ENCODE measurements around the gene DPP10. TPM values are rescaled to one million over a fixed set of nuclear protein-coding genes. Genes with fewer than 3 reads are reported as not detected.

Gene DPP10
- total RNA-seq, 2 experiments from 2014 or later = not detected

DNA sequence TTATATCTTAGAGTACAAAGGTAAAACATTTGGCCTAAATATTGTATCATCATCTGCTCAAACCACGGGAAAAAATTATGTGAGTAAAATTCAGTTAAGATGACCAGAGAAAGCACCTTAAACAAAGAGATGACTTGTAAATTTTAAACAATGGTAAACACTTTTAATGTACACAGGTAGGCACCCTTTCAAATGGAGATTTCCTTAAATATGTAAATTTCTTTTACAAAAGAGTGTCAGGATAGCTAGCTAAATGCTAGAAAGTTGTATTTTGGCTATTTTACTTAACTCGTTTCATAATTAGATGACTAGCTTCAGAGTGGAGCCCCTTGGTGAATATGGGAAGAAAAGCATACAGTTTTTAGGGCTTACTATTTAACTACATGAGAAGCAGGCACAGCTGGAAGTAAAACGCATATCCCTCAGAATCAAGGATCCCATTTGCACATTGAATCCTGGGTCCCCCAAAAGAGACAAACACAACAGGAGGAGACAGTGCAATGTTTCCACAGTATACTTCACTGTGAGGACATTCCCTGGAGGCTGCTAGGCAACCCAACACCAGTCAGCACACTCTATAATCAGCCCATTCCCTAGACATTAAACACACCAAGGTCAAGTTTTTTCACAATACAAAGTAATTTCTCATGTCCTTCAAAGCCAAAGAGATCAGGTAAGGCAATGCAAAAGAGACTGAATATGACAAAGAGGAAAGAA is 1154.4 kb downstream of the DPP10 start:
- CTCF ChIA-PET = no interaction called here

DNA sequence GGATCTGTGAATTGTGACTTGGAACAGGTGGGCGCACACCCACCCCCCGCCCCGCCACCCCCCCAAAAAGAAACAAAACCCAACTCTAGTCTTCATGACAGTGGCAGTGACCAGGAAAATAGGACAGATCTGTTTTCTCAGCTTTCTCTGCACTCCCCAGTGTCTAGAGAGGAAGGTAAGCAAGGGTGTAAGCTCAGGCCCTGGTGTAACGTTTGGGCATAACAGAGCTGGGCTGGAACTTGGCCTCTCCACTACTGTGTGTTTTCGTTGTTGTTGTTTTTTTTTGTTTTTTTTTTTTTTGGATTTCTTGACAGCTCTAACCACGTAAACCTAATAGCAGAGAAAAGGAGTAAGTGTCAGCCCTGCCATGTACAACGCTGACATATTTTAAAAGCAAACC is 1160.8 kb downstream of the DPP10 start:
- POLR2A ChIA-PET = no interaction called here
- CTCF ChIA-PET = no interaction called here

More for the DNA sequence above, 1154.4 kb downstream of the DPP10 start:
- POLR2A ChIA-PET = no interaction called here

DNA sequence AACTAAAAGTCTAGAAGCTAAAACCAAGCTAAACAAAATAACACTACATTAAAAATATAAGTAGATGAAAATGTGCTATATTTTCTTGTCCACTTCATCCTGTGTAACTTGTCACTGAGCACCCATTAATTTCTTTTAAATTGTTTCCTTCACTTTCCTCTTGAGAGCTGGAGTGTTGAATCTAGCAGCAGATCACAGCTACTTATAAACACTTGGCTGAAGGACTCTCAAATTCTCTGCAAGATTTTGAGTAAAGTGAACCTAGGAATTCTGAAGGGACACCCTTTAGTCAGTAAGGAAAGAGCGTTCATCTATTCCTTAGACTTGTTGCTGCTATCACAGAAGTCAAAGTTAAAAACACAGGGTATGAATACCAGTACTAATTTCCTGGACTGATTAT is 1163.9 kb downstream of the DPP10 start:
- POLR2A ChIA-PET = no interaction called here
- CTCF ChIA-PET = no interaction called here

DNA sequence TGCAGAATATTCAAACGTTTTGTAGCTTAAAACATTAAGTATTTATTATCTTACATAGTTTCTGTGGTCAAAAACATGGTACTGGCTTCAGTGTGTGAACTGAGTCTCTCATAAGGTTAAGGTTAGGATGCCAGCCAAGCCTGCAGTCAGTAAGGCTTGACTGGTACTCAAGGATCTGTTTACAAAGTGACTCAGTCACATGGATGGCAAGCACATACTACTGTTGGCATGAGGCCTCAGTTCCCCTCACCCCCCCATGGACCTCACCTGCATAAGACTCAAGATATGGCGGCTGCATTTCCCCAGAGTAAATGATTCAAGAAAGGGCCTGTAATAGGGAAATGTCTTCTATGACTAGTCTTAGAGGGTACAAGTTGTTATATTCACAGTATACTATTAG is 1167.5 kb downstream of the DPP10 start:
- ChIA-PET POLR2A (no interaction called here), CTCF (no interaction called here)

DNA sequence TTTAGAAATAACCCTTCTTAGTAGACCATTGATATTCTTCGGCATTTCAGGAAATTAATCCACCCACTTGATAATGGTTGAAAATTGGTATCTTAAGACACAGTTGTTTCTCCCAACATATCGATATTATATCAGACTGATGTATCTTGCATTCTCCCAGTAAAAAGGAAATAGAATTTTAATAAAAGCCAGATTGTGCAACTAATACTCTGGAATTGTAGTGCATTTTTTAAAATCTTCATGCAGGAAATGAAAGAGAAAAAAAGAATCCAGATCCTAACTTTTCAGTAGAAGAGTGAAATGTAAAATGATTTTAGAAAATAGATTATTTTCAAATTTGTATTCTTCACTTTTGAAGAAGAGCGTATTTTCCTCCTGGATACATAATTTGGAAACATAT is 1168.4 kb downstream of the DPP10 start:
- CTCF ChIA-PET = no interaction called here
- POLR2A ChIA-PET = no interaction called here

DNA sequence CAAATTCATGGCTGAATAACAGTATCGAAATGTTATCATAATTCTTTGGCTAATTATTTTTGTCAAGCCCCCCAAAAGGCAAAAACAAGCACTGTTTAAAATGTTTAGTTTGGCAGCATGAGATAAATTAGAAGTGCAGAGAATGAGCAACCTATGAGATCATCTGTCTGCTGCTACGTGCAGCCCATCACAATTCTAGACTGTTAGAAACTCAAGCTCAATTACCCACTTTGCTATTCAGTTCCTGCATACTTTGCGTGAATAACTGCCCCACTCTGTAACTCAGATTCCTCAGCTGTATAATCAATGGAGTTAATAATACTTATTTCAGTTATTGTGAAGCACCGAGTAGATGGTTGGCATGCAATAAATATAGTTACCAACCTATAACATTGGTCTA is 1181.9 kb downstream of the DPP10 start:
- POLR2A ChIA-PET = no interaction called here
- CTCF ChIA-PET = no interaction called here

DNA sequence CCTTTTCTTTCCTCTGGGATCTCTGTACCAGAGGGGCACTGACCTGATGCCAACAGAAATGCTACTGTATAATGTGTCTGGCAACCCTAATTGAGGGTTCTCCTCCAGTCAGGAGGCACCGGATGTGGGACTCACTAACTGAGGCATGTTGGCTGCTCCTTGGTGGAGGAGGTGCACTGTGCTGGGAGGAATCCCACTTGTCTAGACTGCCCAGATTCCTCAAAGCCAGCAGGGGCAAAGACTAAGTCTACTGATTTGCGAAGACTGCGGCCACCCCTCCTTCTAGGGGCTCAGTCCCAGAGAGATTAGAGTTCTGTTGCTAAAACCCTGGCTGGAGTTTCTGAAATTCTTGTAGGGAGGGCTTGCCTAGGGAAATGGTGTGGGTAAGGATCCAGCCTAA is 1192.1 kb downstream of the DPP10 start:
- POLR2A ChIA-PET = no interaction called here
- CTCF ChIA-PET = no interaction called here

DNA sequence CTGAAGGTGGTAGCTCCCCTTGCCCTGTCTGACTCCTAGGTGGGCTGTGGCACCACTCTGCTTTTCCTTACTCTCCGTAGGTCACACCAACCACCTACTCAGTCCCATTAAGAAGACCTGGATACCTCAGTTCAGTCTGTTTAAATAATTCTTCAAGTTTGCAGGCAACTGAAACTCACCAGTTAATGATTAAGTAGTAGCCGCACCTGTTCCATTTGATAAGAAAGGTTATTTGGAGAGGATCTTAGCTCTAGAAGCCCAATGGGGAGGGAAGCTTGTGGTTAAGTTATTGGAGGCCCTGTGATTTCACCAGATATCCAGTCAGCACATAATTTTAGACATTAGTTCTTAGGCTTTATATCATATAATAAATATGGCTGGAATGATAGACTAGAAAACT is 1193.0 kb downstream of the DPP10 start:
- CTCF ChIA-PET = no interaction called here
- POLR2A ChIA-PET = no interaction called here

DNA sequence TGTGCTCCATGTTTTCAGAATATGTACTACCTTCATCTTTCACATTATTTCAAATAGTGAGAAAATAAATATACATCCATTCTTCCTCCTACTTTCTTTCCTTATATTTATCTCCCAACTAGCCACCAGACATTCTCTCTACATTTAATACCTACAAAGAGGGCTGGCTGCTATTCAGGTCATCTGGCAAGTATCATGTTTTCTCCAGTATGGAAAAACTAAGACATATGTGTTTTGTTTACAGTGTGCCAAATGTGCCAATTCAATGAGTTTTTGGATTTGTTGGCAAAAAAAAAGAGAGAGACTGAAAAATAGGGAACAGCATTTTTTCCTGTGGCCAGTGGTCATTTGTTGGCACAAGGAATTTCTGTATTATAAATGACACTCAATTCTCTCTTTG is 1207.3 kb downstream of the DPP10 start:
- ChIA-PET POLR2A (no interaction called here), CTCF (no interaction called here)

DNA sequence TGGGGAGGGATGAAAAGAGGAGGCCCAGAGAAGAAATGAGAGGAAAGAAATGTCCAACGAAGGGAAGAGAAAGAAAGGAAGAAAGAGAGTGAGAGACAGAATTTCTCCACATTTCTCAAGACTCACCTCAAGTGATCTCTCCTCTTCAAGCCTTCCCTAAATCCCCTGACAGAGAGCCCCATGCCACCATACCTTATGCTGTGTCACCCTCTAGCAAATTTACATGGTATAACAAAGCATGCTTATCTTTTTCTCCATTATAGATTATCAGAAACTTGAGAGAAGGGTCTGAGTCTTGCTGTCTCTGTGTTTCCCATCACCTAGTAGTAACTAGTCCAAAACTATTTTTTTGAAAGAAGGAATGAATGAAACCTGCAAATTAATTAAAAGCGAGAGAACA is 1208.4 kb downstream of the DPP10 start:
- CTCF ChIA-PET = no interaction called here

DNA sequence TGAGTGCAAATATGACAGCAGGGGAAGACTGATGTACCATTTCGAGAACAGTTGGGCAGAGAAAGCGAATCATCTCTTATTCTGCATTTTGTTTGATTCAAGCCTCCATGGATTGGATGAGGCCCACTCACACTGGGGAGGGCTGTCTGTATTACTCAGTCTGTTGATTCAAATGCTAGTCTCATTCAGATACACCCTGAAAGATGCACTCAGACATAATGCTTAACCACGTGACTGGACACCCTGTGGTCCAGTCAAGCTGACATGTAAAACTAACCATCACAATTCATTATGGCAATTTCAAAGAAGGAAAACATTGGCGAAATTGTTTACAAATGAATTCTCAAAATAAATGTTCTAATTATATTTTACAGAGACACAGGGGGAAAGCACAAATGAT is 1210.2 kb downstream of the DPP10 start:
- ChIA-PET POLR2A (no interaction called here), CTCF (no interaction called here)

More for the DNA sequence above, 1208.4 kb downstream of the DPP10 start:
- POLR2A ChIA-PET = no interaction called here

DNA sequence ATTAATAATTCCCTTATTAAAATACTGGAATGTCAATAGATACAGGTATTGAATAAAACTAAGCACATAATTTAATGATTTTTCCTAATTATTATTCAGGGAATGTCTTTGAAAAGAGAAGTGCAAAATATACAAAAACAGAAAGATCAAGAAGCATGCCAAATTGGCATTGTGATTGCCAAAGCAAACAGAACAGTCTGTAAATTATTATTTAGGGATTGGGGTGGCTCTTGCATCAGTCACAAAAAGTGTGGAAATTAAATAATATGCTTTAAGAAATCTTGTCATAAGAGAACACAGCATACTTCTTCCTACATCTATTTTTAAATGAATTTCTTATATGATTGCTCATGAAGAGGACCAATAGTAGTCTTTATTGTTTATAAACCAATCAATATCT is 1211.9 kb downstream of the DPP10 start:
- ChIA-PET POLR2A (no interaction called here), CTCF (no interaction called here)

DNA sequence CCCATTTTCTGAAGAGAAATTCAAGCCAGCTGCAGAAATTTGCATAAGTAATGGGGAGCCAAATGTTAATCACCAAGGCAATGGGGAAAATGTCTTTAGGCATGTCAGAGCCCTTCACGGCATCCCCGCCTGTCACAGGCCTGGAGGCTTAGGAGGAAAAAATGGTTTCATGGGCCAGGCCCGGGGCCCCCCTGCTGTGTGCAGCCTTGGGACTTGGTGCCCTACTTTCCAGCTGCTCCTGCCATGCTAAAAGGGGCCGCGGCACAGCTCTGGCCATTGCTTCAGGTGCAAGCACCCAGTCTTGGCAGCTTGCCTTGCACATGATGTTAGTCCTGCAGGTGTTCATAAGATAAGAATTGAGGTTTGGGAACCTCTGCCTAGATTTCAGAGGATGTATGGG is 1235.7 kb downstream of the DPP10 start:
- ChIA-PET CTCF (no interaction called here), POLR2A (no interaction called here)

DNA sequence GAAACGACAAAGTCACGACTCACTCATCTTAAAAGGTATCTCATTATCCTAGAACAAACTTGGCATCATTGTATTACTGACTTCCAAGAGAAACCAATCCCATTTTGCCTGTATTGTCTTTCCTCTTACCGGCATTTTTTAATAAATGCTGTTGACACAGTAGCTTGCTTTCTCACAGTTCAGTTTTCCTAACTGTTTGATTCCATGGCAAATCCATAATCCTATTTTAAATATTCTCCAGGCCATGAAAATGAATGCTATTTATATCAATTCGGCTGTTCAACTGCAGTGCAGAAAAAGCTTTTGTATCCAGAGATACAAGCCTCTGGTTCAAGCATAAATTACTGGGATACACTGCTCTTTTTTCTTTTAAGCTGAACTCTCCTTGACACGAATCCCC is 1241.9 kb downstream of the DPP10 start:
- ChIA-PET POLR2A (no interaction called here), CTCF (no interaction called here)

DNA sequence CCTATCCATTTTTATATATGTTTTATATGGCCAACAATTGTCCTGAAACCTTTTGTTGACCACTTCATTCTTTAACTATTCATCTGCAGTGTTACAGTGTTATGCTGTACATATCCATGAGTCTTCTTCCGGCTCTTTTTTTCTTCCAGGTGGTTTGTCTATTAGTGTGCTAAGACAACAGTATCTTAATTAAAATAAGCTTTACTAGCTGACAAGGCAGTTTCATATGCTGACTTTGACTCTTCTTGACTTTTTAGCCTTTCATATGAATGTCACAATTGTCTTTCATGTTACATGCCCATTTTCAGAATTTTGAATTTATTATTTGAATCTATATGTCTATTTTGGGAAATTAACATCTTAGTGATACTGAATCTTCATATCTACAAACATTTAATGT is 1249.0 kb downstream of the DPP10 start:
- ChIA-PET CTCF (no interaction called here), POLR2A (no interaction called here)

DNA sequence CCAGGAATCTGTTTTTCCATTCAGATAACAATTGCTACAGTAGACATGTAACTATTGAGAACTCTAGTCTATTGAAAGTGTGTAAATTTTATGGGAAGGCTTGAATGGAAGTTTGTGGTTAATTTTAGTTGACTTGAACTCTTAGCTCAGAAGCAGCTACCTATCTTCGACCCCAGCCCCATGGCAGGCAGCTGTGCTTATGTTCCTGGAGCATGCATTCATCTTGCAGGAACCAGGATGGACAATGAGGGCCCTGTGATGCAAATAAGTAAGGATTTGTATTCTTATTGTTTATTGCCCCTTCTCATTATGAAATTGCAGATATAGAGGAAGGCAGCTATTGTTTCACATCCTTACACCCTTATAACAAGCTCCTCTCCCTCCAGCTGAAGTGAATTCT is 1252.2 kb downstream of the DPP10 start:
- CTCF ChIA-PET = no interaction called here
- POLR2A ChIA-PET = no interaction called here

DNA sequence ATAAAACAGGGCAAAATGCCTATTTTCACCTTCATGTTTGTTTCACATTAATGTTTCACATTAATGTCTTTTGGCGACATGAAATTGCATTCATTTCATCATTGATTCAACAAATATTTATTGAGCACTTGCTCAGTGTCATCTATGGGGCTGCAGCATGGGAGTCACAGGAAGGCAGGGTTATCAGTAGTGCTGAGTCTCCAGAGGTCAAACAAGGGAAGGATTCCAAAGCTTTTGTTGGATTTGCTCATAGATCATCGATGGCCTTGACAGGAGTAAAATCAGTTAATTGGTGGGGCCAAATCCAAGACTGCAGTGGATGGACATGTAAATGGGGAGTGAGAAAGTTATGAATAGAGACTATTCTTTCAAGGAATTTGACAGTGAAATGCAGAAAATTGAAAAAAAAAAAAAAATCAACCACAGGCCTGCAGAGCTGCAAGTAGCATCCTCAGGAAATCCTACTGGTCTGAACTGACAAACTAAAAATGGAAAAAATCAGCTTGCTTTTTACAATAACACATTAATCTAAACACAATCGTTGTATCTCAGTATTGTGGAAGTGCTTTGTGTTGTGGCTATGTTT is 1290.8 kb downstream of the DPP10 start:
- ChIA-PET CTCF (no interaction called here), POLR2A (no interaction called here)

DNA sequence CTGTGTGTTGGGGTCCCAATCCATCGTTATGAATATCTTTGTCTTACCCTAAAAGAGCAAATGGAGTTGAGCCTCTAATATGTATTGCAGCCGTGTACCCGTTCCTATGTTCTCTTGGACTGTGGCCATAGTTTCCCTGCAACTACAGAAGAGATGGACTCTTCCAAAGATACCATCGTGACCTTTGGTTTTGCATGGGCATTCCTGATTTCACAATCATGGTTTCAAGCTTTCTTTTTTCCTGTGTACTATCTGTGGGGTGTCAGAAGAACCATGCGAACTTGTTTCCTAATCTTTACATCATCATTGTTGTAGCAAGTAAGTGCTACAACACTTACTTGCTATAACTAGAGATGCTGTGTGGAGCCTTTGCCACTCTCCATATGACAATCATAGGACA is 1295.7 kb downstream of the DPP10 start:
- POLR2A ChIA-PET = no interaction called here
- CTCF ChIA-PET = no interaction called here

DNA sequence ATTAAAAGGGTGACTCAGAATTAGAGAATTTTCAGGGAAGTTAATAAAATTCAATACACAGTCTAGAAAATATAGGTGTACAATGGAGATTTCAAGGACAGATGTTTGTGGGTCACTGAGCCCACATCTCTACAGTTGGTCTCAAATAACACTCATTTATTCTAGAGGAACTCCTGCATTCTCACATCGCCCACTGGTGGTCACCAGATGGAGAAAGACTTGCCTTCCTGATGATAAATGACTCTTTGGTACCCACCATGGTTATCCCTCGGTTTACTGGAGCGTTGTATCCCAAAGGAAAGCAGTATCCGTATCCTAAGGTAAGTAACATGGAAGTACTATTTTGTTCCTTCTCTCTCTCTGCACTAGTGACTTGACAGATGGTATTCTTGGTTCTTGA is 1297.1 kb downstream of the DPP10 start:
- ChIA-PET POLR2A (no interaction called here), CTCF (no interaction called here)

DNA sequence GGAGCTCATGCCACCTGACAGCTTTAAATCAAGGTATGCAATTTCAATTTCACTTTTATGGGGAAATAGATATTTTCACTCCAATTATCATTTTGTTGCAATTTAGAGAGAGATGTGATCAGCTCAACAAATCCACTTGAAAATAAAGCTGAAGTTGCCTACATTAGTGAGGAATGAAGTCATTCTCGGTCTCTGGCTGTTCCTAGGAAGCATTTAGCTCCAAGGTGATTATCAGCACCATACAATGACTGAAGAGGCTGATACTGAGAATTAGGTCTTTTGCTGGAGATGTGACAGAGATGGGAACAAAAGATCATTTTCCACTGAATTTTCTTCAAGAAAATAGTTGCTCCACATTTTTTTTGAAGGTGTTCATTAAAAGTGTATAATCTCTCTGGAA is 1303.7 kb downstream of the DPP10 start:
- CTCF ChIA-PET = no interaction called here
- POLR2A ChIA-PET = no interaction called here

DNA sequence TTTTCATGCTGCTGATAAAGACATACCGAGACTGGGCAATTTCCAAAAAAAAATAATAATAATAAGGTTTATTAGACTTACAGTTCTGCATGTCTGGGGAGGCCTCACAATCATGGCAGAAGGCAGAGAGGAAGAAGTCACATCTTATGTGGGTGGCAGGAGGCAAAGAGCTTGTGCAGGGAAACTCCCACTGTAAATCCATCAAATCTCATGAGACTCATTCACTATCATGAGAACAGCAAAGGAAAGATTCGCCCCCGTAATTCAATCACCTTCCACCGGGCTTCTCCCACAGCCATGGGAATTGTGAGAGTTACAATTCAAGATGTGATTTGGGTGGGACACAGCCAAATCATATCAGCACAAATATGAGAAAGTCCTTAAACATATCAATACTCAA is 1314.8 kb downstream of the DPP10 start:
- ChIA-PET CTCF (no interaction called here), POLR2A (no interaction called here)

DNA sequence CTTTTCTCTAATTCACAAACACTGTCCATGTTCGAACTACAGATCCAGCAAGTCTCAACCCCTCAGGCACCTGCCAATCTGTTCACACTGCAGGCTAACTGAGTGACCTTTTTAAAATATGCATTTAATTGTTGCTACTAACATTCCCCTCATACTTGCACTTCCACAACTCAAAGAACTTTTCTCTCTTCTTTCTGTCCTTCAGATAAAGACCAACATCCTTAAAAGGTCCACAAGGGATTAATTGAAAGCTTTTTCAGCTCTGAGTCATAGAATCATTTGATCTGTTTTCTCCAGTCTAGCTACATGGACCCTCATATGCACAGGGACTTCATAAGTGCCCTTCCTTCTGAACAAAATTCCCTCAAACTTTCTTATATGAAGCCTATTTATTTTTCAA is 1321.2 kb downstream of the DPP10 start:
- POLR2A ChIA-PET = no interaction called here
- CTCF ChIA-PET = no interaction called here

DNA sequence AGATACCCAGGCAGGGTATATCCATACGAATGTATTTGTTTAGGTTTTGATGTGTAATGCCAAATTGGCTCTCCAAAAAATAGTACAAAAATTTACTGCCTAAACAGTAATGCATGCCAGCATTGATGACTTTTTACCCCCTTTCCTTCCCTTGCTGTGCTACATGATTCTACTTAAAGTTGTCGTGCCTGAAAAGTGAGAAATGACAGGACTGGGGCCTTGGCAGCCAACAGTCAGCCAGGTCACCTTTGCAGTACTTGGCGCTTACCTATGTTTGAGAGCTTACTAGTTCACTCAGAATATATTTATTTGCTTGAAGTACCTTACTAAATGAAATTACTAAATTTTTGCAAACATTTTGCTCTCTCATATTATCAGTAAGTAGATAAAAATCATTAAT is 1329.1 kb downstream of the DPP10 start:
- ChIA-PET CTCF (no interaction called here), POLR2A (no interaction called here)
